Lower lobe of right lung (tissue), 2 donors: ENCODE measurements around the gene FAM83C. TPM values are rescaled to one million over a fixed set of nuclear protein-coding genes. Genes with fewer than 3 reads are reported as not detected.

ENCODE experiments used
- ATAC-seq, 2 donors: fragments of 200-7000 bp; cut with Tn5 transposase; one replicate each; pipeline ENCODE4 v1.9.1; 2020 to 2022; ENCODE audit warnings: mild to moderate bottlenecking in 2 of 2, moderate library complexity in 2 of 2
- DNase-seq: peaks from one replicate; pipeline ENCODE4 v3.0.0-alpha.2; 2020
- H3K27ac ChIP-seq: fragments of 200-600 bp; one replicate; pipeline ENCODE4 v1.8.0; 2022
- H3K27me3 ChIP-seq: fragments of 200-600 bp; one replicate; pipeline ENCODE4 v1.8.0; 2022; ENCODE audit warnings: low read depth
- H3K36me3 ChIP-seq: fragments of 200-600 bp; one replicate; pipeline ENCODE4 v1.8.0; 2022; ENCODE audit warnings: mild to moderate bottlenecking
- H3K4me1 ChIP-seq: fragments of 200-600 bp; one replicate; pipeline ENCODE4 v1.8.0; 2022
- H3K4me3 ChIP-seq: fragments of 200-600 bp; one replicate; pipeline ENCODE4 v1.8.0; 2022; ENCODE audit warnings: mild to moderate bottlenecking
- H3K9me3 ChIP-seq: fragments of 200-600 bp; one replicate; pipeline ENCODE4 v1.8.0; 2022
- CTCF ChIP-seq: fragments of 200-600 bp; IDR thresholded peaks from one replicate; pipeline ENCODE4 v1.8.0; 2022; ENCODE audit warnings: antibody characterized with exemption, mild to moderate bottlenecking
- intact Hi-C: fragments of 100-400 bp; cut with DNase I; formaldehyde crosslinking; loops from one replicate; pipeline ENCODE4 v1.11.0; 2022
- total RNA-seq: library from RNA; stranded (reverse); fragmentation: NEBNext Ultra II Directional; extraction: Animal tissue kit (Norgen Biotek cat#: 25700); gene quantifications from one replicate; pipeline ENCODE4 v1.2.1, GENCODE V29; 2021
- donor health status: DM: no; HTN: yes; CAD: no; lungs with severe emphysema.

Gene FAM83C
- total RNA-seq, 1 donor from 2014 or later, result not detected

GRCh38 chr20:35334311-35335101 is 42.3 kb upstream of the FAM83C start:
- no peak for TF ChIP-seq CTCF
- Histone ChIP-seq H3K27ac (no peak overlapping the region), H3K4me1 (no peaks in the 10 kb centered on the region), H3K27me3 (no peaks in the 10 kb centered on the region), H3K4me3 (no peak overlapping the region), H3K9me3 (no peaks in the 10 kb centered on the region), H3K36me3 (no peaks in the 10 kb centered on the region)
- no peak for ATAC-seq
- intact Hi-C loops, result no loop called here
- no peak for DNase-seq

GRCh38 chr20:35333606-35334005 is 41.4 kb upstream of the FAM83C start:
- intact Hi-C loops, result no loop called here
- Histone ChIP-seq H3K27ac (no peak overlapping the region), H3K9me3 (no peaks in the 10 kb centered on the region), H3K27me3 (no peaks in the 10 kb centered on the region), H3K4me3 (no peak overlapping the region), H3K36me3 (no peaks in the 10 kb centered on the region), H3K4me1 (no peaks in the 10 kb centered on the region)
- TF ChIP-seq CTCF, result no peak
- no peak for ATAC-seq
- no peak for DNase-seq

GRCh38 chr20:35332540-35333200 is 40.4 kb upstream of the FAM83C start:
- ATAC-seq (no peak), DNase-seq (no peak)
- Histone ChIP-seq H3K36me3 (no peaks in the 10 kb centered on the region), H3K4me1 (no peaks in the 10 kb centered on the region), H3K9me3 (no peaks in the 10 kb centered on the region), H3K4me3 (no peak overlapping the region), H3K27me3 (no peaks in the 10 kb centered on the region), H3K27ac (no peak overlapping the region)
- intact Hi-C loops, result no loop called here
- no peak for TF ChIP-seq CTCF

GRCh38 chr20:35329435-35330139 is 37.4 kb upstream of the FAM83C start:
- Histone ChIP-seq H3K4me1 (no peaks in the 10 kb centered on the region), H3K27me3 (no peaks in the 10 kb centered on the region), H3K4me3 (no peak overlapping the region), H3K36me3 (no peaks in the 10 kb centered on the region), H3K27ac (no peak overlapping the region), H3K9me3 (no peaks in the 10 kb centered on the region)
- TF ChIP-seq CTCF, result peak; percentile 45
- ATAC-seq (peak; percentile 59 to 69), DNase-seq (no peak)
- intact Hi-C loops, result no loop called here

- H3K4me1 ChIP-seq, result no peaks in the 10 kb centered on the region
- no peaks in the 10 kb centered on the region for H3K9me3 ChIP-seq
- H3K36me3 ChIP-seq, result no peaks in the 10 kb centered on the region
- H3K27me3 ChIP-seq, result no peaks in the 10 kb centered on the region
- no peak overlapping the region for H3K27ac ChIP-seq
- intact Hi-C loops, result no loop called here
- DNase-seq (no peak), ATAC-seq (no peak)
- no peak overlapping the region for H3K4me3 ChIP-seq
- TF ChIP-seq CTCF, result no peak
These were observed 36.5 kb upstream of the FAM83C start for GRCh38 chr20:35328689-35329088.
